HT-29 (cell line): ENCODE measurements around the gene FSCN2. TPM values are rescaled to one million over a fixed set of nuclear protein-coding genes. Genes with fewer than 3 reads are reported as not detected.
"Not testable (repeated sequence)": the region's sequence is repeated elsewhere in the genome, so short reads cannot be mapped to it uniquely, and the experiment has no call there.

ENCODE experiments used
- DNase-seq: peaks from one replicate; pipeline ENCODE4 v3.0.0-alpha.2; 2015; ENCODE audit warnings: low spot score
- total RNA-seq: library from RNA; depleted of rRNA; stranded (reverse); fragments of >200 nt; shearing (Covaris generic); gene quantifications from 2 replicates; pipeline ENCODE4 v1.2.3, GENCODE V29; 2014

FSCN2 gene
- total RNA-seq, 1 experiment from 2014 or later: 4.3 TPM

GRCh38 chr17:81526662-81527571 is 1.3 kb upstream of the FSCN2 start:
- no peak for DNase-seq

DNA sequence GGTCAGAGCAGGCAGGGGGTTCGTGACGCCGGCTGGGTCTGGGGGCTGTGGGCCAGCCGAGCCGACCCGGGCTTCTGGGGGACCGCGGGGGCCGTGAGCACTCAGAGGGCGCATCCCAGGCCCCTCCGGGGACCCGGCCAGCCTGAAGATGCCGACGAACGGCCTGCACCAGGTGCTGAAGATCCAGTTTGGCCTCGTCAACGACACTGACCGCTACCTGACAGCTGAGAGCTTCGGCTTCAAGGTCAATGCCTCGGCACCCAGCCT is 140 bp downstream of the FSCN2 start:
- DNase-seq: no peak

DNA sequence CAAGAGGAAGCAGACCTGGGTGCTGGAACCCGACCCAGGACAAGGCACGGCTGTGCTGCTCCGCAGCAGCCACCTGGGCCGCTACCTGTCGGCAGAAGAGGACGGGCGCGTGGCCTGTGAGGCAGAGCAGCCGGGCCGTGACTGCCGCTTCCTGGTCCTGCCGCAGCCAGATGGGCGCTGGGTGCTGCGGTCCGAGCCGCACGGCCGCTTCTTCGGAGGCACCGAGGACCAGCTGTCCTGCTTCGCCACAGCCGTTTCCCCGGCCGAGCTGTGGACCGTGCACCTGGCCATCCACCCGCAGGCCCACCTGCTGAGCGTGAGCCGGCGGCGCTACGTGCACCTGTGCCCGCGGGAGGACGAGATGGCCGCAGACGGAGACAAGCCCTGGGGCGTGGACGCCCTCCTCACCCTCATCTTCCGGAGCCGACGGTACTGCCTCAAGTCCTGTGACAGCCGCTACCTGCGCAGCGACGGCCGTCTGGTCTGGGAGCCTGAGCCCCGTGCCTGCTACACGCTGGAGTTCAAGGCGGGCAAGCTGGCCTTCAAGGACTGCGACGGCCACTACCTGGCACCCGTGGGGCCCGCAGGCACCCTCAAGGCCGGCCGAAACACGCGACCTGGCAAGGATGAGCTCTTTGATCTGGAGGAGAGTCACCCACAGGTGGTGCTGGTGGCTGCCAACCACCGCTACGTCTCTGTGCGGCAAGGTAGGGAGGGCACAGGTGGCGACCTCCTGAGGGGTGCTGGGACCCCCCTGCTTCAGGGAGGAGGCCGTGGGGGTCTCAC is 667 bp downstream of the FSCN2 start:
- DNase-seq: peak; percentile 44

DNA sequence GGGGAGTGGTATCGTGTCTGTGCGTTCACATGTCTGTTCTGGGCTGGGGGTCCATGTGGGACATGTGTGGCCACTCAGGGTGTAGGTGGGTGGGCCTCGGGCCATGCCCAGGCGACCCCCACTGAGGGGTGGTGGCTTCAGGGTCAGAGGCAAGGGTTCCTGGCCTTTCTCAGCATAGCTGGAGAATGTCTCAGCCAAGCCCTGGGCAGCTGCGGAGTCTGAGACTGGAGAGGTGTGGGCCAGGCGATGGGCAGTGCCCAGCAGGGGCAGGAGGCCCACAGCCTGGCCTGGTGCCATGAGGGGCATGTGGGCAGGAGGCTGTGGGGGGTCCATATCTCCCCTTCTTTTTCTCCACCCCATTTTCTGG is 1.2 kb downstream of the FSCN2 start:
- DNase-seq: no peak

- not testable (repeated sequence) for DNase-seq
Observed at GRCh38 chr17:81531013-81531412, 2.8 kb downstream of the FSCN2 start.

GRCh38 chr17:81531998-81532404 is 3.8 kb downstream of the FSCN2 start:
- DNase-seq: not testable (repeated sequence)

- no peak for DNase-seq
Observed at GRCh38 chr17:81532490-81533287, 4.5 kb downstream of the FSCN2 start.

DNA sequence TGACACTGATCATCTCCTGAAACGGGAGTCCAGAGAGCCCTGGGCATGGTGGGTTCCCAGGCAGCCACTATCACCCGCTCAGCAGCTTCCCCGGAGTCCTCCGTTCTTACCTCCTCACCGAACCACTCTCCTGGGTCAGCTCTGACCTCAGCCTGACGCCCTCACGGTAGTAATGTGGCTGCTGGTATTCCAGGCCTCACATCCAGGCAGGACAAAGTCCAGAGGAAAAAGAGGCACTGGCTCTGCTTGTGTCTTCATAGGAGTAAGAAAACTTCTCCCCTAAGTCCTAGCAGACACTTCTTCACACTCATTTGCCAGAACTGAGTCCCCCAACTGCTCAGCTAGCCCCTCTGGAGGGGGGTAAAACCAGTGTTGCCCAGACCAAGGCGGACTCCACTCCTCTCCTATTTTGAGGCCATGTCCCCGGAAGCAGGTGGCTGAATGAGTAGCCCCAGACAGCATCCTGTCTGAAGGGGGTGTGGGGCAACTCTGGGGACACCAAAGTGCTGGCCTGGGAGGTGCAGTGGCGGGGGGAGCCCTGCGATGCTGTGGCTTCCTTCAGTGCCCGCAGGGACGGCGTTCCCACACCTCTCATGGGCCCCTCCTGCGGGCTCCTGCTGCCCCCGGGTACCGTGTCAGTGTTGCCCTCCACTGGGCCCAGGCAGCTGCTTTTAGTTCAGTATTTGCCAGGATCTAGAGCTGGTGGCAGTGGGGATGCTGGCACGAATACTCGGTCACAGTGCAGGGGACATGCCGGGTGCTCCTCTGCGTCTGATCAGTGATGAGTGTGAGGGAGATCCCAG is 5.4 kb downstream of the FSCN2 start:
- DNase-seq: peak; percentile 26

GRCh38 chr17:81534157-81535006 is 6.2 kb downstream of the FSCN2 start:
- DNase-seq: peak; percentile 32

GRCh38 chr17:81535007-81535328 is 6.8 kb downstream of the FSCN2 start:
- no peak for DNase-seq

- no peak for DNase-seq
Observed at GRCh38 chr17:81535480-81536298, 7.5 kb downstream of the FSCN2 start.

DNA sequence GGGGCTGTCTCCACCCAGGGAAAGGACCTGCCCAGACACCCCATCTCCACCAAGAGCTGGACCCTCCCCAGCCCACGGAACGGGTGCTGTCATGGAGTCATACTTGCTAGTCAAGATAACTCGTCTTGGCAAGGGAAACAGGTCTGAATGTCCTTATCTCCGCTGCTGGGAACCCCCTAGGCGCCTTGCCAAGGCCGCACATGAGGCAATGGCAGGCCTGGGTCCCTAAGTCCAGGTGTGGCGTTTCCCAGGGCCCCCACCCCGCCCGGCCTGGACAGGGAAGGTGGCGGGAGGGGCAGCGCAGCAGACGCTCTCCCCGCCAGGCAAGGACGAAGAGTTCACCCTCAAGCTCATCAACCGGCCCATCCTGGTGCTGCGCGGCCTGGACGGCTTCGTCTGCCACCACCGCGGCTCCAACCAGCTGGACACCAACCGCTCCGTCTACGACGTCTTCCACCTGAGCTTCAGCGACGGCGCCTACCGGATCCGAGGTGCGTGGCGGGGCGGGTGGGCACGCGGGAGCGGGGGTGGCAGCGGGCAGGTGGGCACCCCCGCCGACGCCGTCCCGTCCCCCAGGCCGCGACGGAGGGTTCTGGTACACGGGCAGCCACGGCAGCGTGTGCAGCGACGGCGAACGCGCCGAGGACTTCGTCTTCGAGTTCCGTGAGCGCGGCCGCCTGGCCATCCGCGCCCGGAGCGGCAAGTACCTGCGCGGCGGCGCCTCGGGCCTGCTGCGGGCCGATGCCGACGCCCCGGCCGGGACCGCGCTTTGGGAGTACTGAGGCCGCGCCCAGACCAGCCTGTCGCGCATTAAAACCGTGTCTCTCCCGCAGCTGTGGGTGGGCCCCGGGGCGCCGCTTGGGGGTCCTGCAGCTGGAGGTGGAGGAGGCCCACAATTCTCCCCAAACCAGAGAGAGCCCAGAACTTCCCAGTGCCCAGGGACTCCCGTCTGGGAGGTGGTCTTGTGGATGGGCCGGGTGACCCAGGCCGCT is 8.4 kb downstream of the FSCN2 start:
- DNase-seq: no peak

DNA sequence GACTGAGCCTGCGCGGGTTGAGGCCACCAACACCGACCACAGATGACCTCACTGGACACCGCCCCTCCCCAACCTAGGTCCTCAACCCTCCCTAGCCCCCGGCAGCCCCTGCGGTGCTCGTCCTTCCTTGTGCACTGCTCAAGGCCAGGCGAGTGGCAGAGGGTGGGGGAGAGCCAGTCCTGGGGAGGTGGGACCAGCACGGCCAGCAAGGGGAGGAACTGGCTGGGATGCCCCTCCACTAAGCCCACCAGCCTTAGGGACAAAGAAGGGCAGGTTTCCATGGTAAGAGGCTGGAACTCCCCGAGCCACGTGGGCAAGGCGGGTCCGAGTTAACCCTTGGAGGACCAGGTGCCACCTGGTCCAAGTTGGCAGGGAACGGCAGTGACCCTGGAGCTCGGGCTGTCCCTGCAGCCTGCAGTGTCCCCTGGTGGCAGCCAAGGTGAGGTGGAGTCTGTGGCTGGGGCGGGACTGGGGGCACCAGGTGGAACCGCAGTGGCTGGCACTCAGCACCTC is 9.2 kb downstream of the FSCN2 start:
- DNase-seq: peak; percentile 72

DNA sequence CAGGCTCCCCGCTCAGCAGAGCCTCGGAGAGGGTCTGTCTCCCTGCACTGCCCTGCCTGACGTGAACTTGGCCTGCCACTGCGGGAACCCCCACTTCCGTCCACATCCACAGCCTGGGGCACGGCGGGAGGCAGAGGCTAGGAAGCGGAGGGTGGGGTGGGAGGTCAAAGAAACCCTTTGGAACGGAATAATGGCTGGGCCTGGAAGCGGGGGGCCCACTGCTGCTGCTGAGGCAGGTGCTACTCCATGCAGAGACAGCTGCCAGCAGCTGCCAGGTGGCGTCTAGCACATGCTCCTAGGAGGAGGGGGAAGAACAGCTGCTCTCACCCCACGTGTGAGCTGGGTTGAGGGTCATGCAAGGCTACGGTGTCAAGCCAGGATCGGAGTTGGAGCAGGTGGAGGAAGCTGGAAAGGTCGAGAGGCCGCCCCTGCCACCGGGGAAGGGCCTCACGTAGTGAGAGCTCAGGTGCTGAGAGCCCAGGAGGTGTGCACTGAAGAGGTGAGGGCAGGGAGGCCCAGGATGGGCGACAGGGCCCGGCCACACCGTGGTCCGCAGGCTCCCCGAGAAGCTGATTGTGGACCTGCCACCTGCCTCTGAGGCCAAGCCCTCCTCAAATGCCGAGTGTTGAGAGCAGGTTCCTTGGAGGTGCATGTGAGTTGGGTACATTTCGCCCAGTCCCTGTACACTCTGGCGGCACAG is 9.8 kb downstream of the FSCN2 start:
- DNase-seq: no peak

GRCh38 chr17:81538651-81539570 is 10.7 kb downstream of the FSCN2 start:
- DNase-seq: no peak

GRCh38 chr17:81539571-81539900 is 11.4 kb downstream of the FSCN2 start:
- DNase-seq: no peak
